ENCODE results near the gene C11orf52.
"Not testable (repeated sequence)": the region's sequence is repeated elsewhere in the genome, so short reads cannot be mapped to it uniquely, and the experiment has no call there.

DNA sequence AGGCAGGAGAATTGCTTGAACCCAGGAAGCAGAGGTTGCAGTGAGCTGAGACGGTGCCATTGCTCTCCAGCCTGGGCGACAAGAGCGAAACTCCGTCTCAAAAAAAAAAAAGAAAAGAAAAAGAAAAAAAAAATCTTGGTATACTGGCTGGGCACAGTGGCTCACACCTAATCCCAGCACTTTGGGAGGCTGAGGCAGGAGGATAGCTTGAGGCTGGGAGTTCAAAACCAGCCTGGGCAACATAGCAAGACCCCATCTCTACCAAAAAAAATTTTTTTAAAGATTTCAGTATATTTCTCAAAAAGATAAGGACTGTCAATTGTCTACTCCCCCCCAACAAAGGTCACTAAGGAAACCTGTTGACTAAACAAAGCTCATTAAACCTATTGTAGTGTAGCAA lies 33.7 kb upstream of the C11orf52 start:
- not testable (repeated sequence) for TF ChIP-seq POLR2A, EP300, POLR2AphosphoS5 (IDR thresholded peaks at IDR 0.05)
- TF ChIP-seq, protein P1, sequence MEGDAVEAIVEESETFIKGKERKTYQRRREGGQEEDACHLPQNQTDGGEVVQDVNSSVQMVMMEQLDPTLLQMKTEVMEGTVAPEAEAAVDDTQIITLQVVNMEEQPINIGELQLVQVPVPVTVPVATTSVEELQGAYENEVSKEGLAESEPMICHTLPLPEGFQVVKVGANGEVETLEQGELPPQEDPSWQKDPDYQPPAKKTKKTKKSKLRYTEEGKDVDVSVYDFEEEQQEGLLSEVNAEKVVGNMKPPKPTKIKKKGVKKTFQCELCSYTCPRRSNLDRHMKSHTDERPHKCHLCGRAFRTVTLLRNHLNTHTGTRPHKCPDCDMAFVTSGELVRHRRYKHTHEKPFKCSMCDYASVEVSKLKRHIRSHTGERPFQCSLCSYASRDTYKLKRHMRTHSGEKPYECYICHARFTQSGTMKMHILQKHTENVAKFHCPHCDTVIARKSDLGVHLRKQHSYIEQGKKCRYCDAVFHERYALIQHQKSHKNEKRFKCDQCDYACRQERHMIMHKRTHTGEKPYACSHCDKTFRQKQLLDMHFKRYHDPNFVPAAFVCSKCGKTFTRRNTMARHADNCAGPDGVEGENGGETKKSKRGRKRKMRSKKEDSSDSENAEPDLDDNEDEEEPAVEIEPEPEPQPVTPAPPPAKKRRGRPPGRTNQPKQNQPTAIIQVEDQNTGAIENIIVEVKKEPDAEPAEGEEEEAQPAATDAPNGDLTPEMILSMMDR (IDR thresholded peaks at IDR 0.05): not testable (repeated sequence)

Data from stomach (tissue), 4 donors.